WTC11 (cell line): ENCODE results near the gene NAGA. TPM values are rescaled to one million over a fixed set of nuclear protein-coding genes. Genes with fewer than 3 reads are reported as not detected.
A peak's percentile ranks its signal among the peaks of the same experiment; 100 is the strongest.
"Not testable (repeated sequence)": the region's sequence is repeated elsewhere in the genome, so short reads cannot be mapped to it uniquely, and the experiment has no call there.

ENCODE experiments used
- ATAC-seq: fragments of 200-7000 bp; cut with Tn5 transposase; 2 replicates; pipeline ENCODE4 v1.10.0; 2021; ENCODE audit warnings: mild to moderate bottlenecking, moderate library complexity
- CTCF ChIA-PET: fragments of 300-600 bp; sonication (Branson Sonifier 250); formaldehyde crosslinking; loops from one replicate; lab custom pipeline; 2021; ENCODE audit warnings: antibody characterized with exemption; lab: Charles Lee
- POLR2A ChIA-PET: fragments of 350-600 bp; sonication (Branson Sonifier 250); formaldehyde crosslinking; loops from one replicate; lab custom pipeline; 2021; ENCODE audit warnings: antibody characterized with exemption; lab: Charles Lee
- DNase-seq: peaks from one replicate; pipeline ENCODE4 v3.0.0; 2021; ENCODE audit warnings: low spot score
- H3K27ac Mint-ChIP-seq: 2 replicates; pipeline ENCODE4 v1.8.0; 2021; ENCODE audit warnings: mixed read lengths
- H3K27me3 Mint-ChIP-seq: 2 replicates; pipeline ENCODE4 v1.8.0; 2021; ENCODE audit warnings: low read depth, mild to moderate bottlenecking, moderate library complexity, mixed read lengths
- H3K36me3 Mint-ChIP-seq: 2 replicates; pipeline ENCODE4 v1.8.0; 2021; ENCODE audit warnings: mixed read lengths
- H3K4me1 Mint-ChIP-seq: 2 replicates; pipeline ENCODE4 v1.8.0; 2022; ENCODE audit warnings: mixed read lengths
- H3K4me3 Mint-ChIP-seq: 2 replicates; pipeline ENCODE4 v1.8.0; 2021; ENCODE audit warnings: mild to moderate bottlenecking, moderate library complexity, mixed read lengths
- H3K9me3 Mint-ChIP-seq: 2 replicates; pipeline ENCODE4 v1.8.0; 2021; ENCODE audit warnings: mixed read lengths
- E2F1 ChIP-seq: sonication (generic); formaldehyde crosslinking; IDR thresholded peaks from 2 replicates; pipeline ENCODE4 v1.8.0; 2022; ENCODE audit warnings: mild to moderate bottlenecking, missing genetic modification reagents
- EMX1 ChIP-seq: fragments of 250-450 bp; sonication (Bioruptor Pico); IDR thresholded peaks from 2 replicates; pipeline ENCODE4 v1.8.0; 2021; ENCODE audit warnings: mild to moderate bottlenecking
- ESRRA ChIP-seq: sonication (generic); formaldehyde crosslinking; IDR thresholded peaks from 2 replicates; pipeline ENCODE4 v1.8.1; 2022; ENCODE audit warnings: mild to moderate bottlenecking, missing genetic modification reagents, borderline replicate concordance
- MLX ChIP-seq: sonication (generic); formaldehyde crosslinking; IDR thresholded peaks from 2 replicates; pipeline ENCODE4 v1.8.1; 2023; ENCODE audit warnings: mild to moderate bottlenecking, missing genetic modification reagents, moderate library complexity
- NR3C1 ChIP-seq: sonication (generic); formaldehyde crosslinking; conservative IDR thresholded peaks from 2 replicates; pipeline ENCODE4 v1.8.1; 2023; ENCODE audit warnings: low read depth, mild to moderate bottlenecking, missing genetic modification reagents
- SMAD3 ChIP-seq: sonication (generic); formaldehyde crosslinking; IDR thresholded peaks from 2 replicates; pipeline ENCODE4 v1.8.0; 2022; ENCODE audit warnings: missing genetic modification reagents, mild to moderate bottlenecking, borderline replicate concordance
- TEAD4 ChIP-seq: sonication (generic); formaldehyde crosslinking; IDR thresholded peaks from 2 replicates; pipeline ENCODE4 v1.8.0; 2022; ENCODE audit warnings: mild to moderate bottlenecking, missing genetic modification reagents
- ZNF532 ChIP-seq: fragments of 250-450 bp; sonication (Bioruptor Pico); IDR thresholded peaks from 2 replicates; pipeline ENCODE4 v1.9.0; 2021; ENCODE audit warnings: mild to moderate bottlenecking, borderline replicate concordance
- total RNA-seq: library from RNA; stranded (reverse); gene quantifications from 3 replicates; pipeline ENCODE4 v1.2.3, GENCODE V29; 2021
- TF ChIP-seq, protein P1 (sequence below): sonication (generic); formaldehyde crosslinking; conservative IDR thresholded peaks from 2 replicates; pipeline ENCODE4 v1.8.1; 2022; ENCODE audit warnings: mild to moderate bottlenecking, missing genetic modification reagents
- TF ChIP-seq, protein P2 (sequence below): sonication (generic); formaldehyde crosslinking; IDR thresholded peaks from 2 replicates; pipeline ENCODE4 v1.8.1; 2022; ENCODE audit warnings: low read depth, mild to moderate bottlenecking, moderate library complexity, missing genetic modification reagents, borderline replicate concordance
- TF ChIP-seq, protein P3 (sequence below): sonication (generic); formaldehyde crosslinking; IDR thresholded peaks from 2 replicates; pipeline ENCODE4 v1.8.0; 2022; ENCODE audit warnings: missing genetic modification reagents
- TF ChIP-seq, protein P4 (sequence below): fragments of 250-450 bp; sonication (Bioruptor Pico); IDR thresholded peaks from 2 replicates; pipeline ENCODE4 v2.1.2; 2022; ENCODE audit warnings: mild to moderate bottlenecking, moderate library complexity

Gene NAGA
- total RNA-seq, 1 experiment from 2014 or later: 19.4 TPM

DNA sequence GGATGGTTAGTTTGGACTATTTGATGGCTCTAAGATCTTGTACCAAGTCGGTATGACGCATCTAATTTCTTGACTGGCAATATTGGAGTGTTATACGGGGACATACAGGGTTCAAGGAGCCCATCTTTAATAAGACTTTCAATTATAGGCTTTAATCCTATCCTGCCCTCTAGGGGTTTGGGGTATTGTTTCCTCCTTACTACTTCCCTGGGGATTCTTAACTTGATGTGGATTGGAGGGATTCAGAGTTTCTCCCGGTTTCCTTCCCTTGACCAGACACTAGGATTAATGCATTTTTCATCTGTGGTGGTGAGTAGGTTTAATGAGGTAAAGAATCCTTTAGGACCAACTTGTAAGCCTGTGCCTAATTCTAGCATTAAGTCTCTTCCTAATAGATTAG lies 41.2 kb upstream of the NAGA start (continued):
- TF ChIP-seq E2F1 (no peak), EMX1 (CRISPR knock-in tag) (no peak), SMAD3 (CRISPR knock-in tag) (no peak), MLX (CRISPR knock-in tag) (no peak), ESRRA (CRISPR knock-in tag) (no peak), ZNF532 (no peak), NR3C1 (CRISPR knock-in tag) (no peak)
- TF ChIP-seq, protein P1, sequence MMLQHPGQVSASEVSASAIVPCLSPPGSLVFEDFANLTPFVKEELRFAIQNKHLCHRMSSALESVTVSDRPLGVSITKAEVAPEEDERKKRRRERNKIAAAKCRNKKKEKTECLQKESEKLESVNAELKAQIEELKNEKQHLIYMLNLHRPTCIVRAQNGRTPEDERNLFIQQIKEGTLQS (CRISPR knock-in tag): no peak
- TF ChIP-seq, protein P2, sequence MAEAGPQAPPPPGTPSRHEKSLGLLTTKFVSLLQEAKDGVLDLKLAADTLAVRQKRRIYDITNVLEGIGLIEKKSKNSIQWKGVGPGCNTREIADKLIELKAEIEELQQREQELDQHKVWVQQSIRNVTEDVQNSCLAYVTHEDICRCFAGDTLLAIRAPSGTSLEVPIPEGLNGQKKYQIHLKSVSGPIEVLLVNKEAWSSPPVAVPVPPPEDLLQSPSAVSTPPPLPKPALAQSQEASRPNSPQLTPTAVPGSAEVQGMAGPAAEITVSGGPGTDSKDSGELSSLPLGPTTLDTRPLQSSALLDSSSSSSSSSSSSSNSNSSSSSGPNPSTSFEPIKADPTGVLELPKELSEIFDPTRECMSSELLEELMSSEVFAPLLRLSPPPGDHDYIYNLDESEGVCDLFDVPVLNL (CRISPR knock-in tag): no peak

DNA sequence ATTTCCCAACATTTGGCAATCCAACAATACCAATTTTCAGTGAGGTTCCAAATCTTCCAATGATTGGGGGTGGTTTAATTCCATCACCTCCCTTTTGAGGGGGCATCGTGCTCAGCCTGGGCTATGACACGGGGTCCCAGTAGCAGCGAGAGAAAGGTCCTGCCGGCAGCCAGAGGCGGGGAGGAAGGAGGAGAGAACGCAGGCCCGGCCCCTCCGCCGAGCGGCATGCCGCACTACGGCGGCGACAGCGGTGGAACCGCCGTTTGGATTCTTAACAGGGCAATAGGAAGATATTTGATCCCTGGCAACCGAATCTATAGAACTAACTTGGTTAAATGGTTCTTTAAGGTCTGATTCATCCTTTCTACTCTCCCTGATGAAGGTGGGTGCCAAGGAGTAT lies 38.2 kb upstream of the NAGA start:
- H3K36me3 Mint-ChIP-seq: peaks cover 10% of the 10 kb centered on the region
- POLR2A ChIA-PET: no interaction called here
- no peak for TF ChIP-seq TEAD4 (CRISPR knock-in tag)
- TF ChIP-seq, protein P3, sequence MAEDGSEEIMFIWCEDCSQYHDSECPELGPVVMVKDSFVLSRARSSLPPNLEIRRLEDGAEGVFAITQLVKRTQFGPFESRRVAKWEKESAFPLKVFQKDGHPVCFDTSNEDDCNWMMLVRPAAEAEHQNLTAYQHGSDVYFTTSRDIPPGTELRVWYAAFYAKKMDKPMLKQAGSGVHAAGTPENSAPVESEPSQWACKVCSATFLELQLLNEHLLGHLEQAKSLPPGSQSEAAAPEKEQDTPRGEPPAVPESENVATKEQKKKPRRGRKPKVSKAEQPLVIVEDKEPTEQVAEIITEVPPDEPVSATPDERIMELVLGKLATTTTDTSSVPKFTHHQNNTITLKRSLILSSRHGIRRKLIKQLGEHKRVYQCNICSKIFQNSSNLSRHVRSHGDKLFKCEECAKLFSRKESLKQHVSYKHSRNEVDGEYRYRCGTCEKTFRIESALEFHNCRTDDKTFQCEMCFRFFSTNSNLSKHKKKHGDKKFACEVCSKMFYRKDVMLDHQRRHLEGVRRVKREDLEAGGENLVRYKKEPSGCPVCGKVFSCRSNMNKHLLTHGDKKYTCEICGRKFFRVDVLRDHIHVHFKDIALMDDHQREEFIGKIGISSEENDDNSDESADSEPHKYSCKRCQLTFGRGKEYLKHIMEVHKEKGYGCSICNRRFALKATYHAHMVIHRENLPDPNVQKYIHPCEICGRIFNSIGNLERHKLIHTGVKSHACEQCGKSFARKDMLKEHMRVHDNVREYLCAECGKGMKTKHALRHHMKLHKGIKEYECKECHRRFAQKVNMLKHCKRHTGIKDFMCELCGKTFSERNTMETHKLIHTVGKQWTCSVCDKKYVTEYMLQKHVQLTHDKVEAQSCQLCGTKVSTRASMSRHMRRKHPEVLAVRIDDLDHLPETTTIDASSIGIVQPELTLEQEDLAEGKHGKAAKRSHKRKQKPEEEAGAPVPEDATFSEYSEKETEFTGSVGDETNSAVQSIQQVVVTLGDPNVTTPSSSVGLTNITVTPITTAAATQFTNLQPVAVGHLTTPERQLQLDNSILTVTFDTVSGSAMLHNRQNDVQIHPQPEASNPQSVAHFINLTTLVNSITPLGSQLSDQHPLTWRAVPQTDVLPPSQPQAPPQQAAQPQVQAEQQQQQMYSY (CRISPR knock-in tag): no peak
- TF ChIP-seq, protein P4, sequence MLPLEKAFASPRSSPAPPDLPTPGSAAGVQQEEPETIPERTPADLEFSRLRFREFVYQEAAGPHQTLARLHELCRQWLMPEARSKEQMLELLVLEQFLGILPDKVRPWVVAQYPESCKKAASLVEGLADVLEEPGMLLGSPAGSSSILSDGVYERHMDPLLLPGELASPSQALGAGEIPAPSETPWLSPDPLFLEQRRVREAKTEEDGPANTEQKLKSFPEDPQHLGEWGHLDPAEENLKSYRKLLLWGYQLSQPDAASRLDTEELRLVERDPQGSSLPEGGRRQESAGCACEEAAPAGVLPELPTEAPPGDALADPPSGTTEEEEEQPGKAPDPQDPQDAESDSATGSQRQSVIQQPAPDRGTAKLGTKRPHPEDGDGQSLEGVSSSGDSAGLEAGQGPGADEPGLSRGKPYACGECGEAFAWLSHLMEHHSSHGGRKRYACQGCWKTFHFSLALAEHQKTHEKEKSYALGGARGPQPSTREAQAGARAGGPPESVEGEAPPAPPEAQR (CRISPR knock-in tag): no peak
- TF ChIP-seq, all 79 proteins: peak for 0
- H3K4me3 Mint-ChIP-seq: no peak overlapping the region
- peaks cover 7% of the 10 kb centered on the region for H3K4me1 Mint-ChIP-seq
- H3K27me3 Mint-ChIP-seq: peaks cover 25% of the 10 kb centered on the region
- ATAC-seq: peak; percentile 57; the same call in 1 of the 2 replicates
- CTCF ChIA-PET: interaction anchor here (6.2 kb wide), 1 partner anchor 19 kb away, joined by 87 read pairs; the partner anchor contains the start of gene NDUFA6
- peaks cover 15% of the 10 kb centered on the region for H3K9me3 Mint-ChIP-seq
- H3K27ac Mint-ChIP-seq: no peak overlapping the region
- no peak for DNase-seq

GRCh38 chr22:42104332-42104860 lies 33.8 kb upstream of the NAGA start:
- Mint-ChIP-seq H3K9me3 (peaks cover 35% of the 10 kb centered on the region), H3K27me3 (peaks cover 30% of the 10 kb centered on the region), H3K36me3 (peaks cover 29% of the 10 kb centered on the region)
- DNase-seq, H3K27ac Mint-ChIP-seq, H3K4me1 Mint-ChIP-seq, ATAC-seq, POLR2A ChIA-PET, H3K4me3 Mint-ChIP-seq: not testable (repeated sequence)
- CTCF ChIA-PET: interaction anchor here (1.3 kb wide), 1 partner anchor 13 kb away, joined by 3 read pairs; no protein-coding TSS in a partner anchor
